GM20000 (cell line): ENCODE results near the gene ELP4.

Experiments used
- DNase-seq: peaks from one replicate; pipeline ENCODE4 v3.0.0; 2012; ENCODE audit warnings: low spot score
- CTCF ChIP-seq: IDR thresholded peaks from 2 replicates; pipeline ENCODE4 v1.5.1; 2012; ENCODE audit warnings: mild to moderate bottlenecking, control low read depth; ENCODE audit errors: extremely low read depth, missing control alignments

ELP4 gene

GRCh38 chr11:31804312-31805036, 294.9 kb downstream of the ELP4 start:
- peak; percentile 42 for DNase-seq
- TF ChIP-seq CTCF: no peak

- DNase-seq: peak; percentile 31
- TF ChIP-seq CTCF: no peak
Measured at GRCh38 chr11:31805037-31805628, 295.6 kb downstream of the ELP4 start.

GRCh38 chr11:31805629-31806185, 296.1 kb downstream of the ELP4 start:
- TF ChIP-seq CTCF: no peak
- DNase-seq: peak; percentile 40

GRCh38 chr11:31806186-31806927, 296.8 kb downstream of the ELP4 start:
- no peak for TF ChIP-seq CTCF
- peak; percentile 41 for DNase-seq

- TF ChIP-seq CTCF: no peak
- DNase-seq: peak; percentile 27
Measured at GRCh38 chr11:31806928-31807798, 297.6 kb downstream of the ELP4 start.

GRCh38 chr11:31807799-31808667, 298.5 kb downstream of the ELP4 start:
- no peak for TF ChIP-seq CTCF
- no peak for DNase-seq
